Mammary epithelial cell (primary cell): ENCODE data around the gene SARDH.

Source experiments
- CTCF ChIP-seq, 2 donors: IDR thresholded peaks in 1 of 2; conservative IDR thresholded peaks in 1 of 2; 2 replicates each; pipeline ENCODE4 v1.5.1; 2011 to 2012; ENCODE audit warnings: inconsistent platforms in 2 of 2, low read length in 2 of 2, mild to moderate bottlenecking in 2 of 2, control low read depth in 1 of 2, low read depth in 1 of 2; ENCODE audit not compliant: insufficient read depth in 1 of 2; ENCODE audit errors: extremely low read depth in 1 of 2
- EZH2 ChIP-seq: IDR thresholded peaks from 2 replicates; pipeline ENCODE4 v1.6.1; 2012; ENCODE audit warnings: low read length, inconsistent platforms, borderline replicate concordance

- TF ChIP-seq CTCF (conservative IDR thresholded peaks at IDR 0.05 in 1 of 2, IDR thresholded peaks at IDR 0.05 in 1 of 2; ENCODE audit: extremely low read depth in 1 of 2, insufficient read depth in 1 of 2, low read depth in 1 of 2, low read length in 2 of 2), result no peak
- no peak for TF ChIP-seq EZH2
Measured at GRCh38 chr9:133618726-133619125, 119.4 kb downstream of the SARDH start.
